K562 (cell line): Measurements from ENCODE around the gene MCIDAS. TPM values are rescaled to one million over a fixed set of nuclear protein-coding genes. Genes with fewer than 3 reads are reported as not detected.

Source experiments
- ATAC-seq: fragments of 200-7000 bp; cut with Tn5 transposase; 3 replicates; pipeline ENCODE4 v1.9.1; 2020; ENCODE audit warnings: moderate library complexity
- BruUV-seq: library from RNA; stranded (reverse); fragments of 400-500 nt; replicated peaks from 2 replicates; lab custom pipeline; 2021; lab: Mats Ljungman, UMichigan
- CTCF ChIA-PET: fragments of 300-600 bp; formaldehyde crosslinking; extraction: SDS; loops from one replicate; lab custom pipeline; 2021; ENCODE audit warnings: low intra/inter-chr PET ratio; lab: Yijun Ruan, JAX
- POLR2A ChIA-PET: fragments of 300-600, 350-650 bp; sonication (Branson Sonifier 250); formaldehyde crosslinking; extraction: SDS; loops from one replicate; lab custom pipeline; 2021; ENCODE audit warnings: antibody characterized with exemption, inconsistent platforms; lab: Yijun Ruan, JAX
- DNase-seq, 4 experiments: peaks; one replicate each; pipeline versions ENCODE4 v3.0.0 to v3.0.0-alpha.2; 2011 to 2018; ENCODE audit warnings: low spot score in 3 of 4, mixed read lengths in 3 of 4; ENCODE audit errors: extremely low read depth in 1 of 4
- FAIRE-seq: peaks from 2 replicates; lab custom pipeline; 2011; peaks lifted over from hg19 to GRCh38; lab: Jason Lieb, UNC
- H2AFZ ChIP-seq: 2 replicates; pipeline ENCODE4 v1.6.0; 2011; ENCODE audit warnings: low read depth, low read length, control low read depth, inconsistent platforms
- H3K27ac ChIP-seq: fragments of 200-600 bp; 3 replicates; pipeline ENCODE4 v1.8.0; 2011; ENCODE audit warnings: low read depth, mild to moderate bottlenecking, control low read depth, inconsistent platforms, low read length, moderate library complexity, mixed read lengths; ENCODE audit errors: extremely low read depth
- H3K27me3 ChIP-seq, 2 experiments: fragments of 300-600 bp in 1 of 2; 2 replicates in 1 of 2; 3 replicates in 1 of 2; pipeline versions ENCODE4 v1.6.0 to v1.8.0; 2011; ENCODE audit warnings: inconsistent platforms in 2 of 2, low read length in 2 of 2, mild to moderate bottlenecking in 1 of 2, mixed read lengths in 1 of 2, moderate library complexity in 1 of 2; ENCODE audit not compliant: control insufficient read depth in 2 of 2, insufficient read depth in 2 of 2
- H3K36me3 ChIP-seq: fragments of 300-600 bp; 3 replicates; pipeline ENCODE4 v1.8.0; 2011; ENCODE audit warnings: mild to moderate bottlenecking, low read length, inconsistent platforms; ENCODE audit not compliant: control insufficient read depth, insufficient read depth
- H3K4me1 ChIP-seq, 2 experiments: fragments of 200-600 bp in 1 of 2; replicated peaks in 1 of 2; 2 replicates in 1 of 2; 3 replicates in 1 of 2; pipeline versions ENCODE4 v1.5.1 to v1.8.0; 2011; ENCODE audit warnings: inconsistent platforms in 2 of 2, low read length in 2 of 2, mild to moderate bottlenecking in 1 of 2, mixed read lengths in 1 of 2, moderate library complexity in 1 of 2; ENCODE audit not compliant: control insufficient read depth in 2 of 2, insufficient read depth in 2 of 2
- H3K4me2 ChIP-seq: 2 replicates; pipeline ENCODE4 v1.6.1; 2011; ENCODE audit warnings: low read length, control low read depth, inconsistent platforms, mixed read lengths; ENCODE audit not compliant: insufficient read depth
- H3K4me3 ChIP-seq: fragments of 200-600 bp; sonication (generic), shearing (Covaris generic); 2 replicates; pipeline ENCODE4 v1.5.1; 2016; ENCODE audit warnings: control low read depth, inconsistent platforms
- H3K79me2 ChIP-seq: fragments of 200-600 bp; 3 replicates; pipeline ENCODE4 v1.8.0; 2011; ENCODE audit warnings: low read length, inconsistent platforms; ENCODE audit not compliant: control insufficient read depth, insufficient read depth
- H3K9ac ChIP-seq, 2 experiments: 2 replicates each; pipeline versions ENCODE4 v1.6.0 to v1.6.1; 2011; ENCODE audit warnings: low read depth in 2 of 2, low read length in 2 of 2, control low read depth in 1 of 2, inconsistent platforms in 1 of 2, mild to moderate bottlenecking in 1 of 2, mixed read lengths in 1 of 2; ENCODE audit not compliant: insufficient read depth in 1 of 2
- H3K9me1 ChIP-seq: one replicate; pipeline ENCODE4 v1.6.0; 2011; ENCODE audit warnings: inconsistent platforms, mild to moderate bottlenecking, low read length, moderate library complexity; ENCODE audit not compliant: control insufficient read depth, insufficient read depth
- H3K9me3 ChIP-seq: replicated peaks from 2 replicates; pipeline ENCODE4 v1.5.1; 2011; ENCODE audit warnings: low read depth, low read length, inconsistent platforms; ENCODE audit not compliant: control insufficient read depth, insufficient read depth
- H4K20me1 ChIP-seq: replicated peaks from 2 replicates; pipeline ENCODE4 v1.6.1; 2011; ENCODE audit warnings: low read length, inconsistent platforms, mixed read lengths; ENCODE audit not compliant: control insufficient read depth, insufficient read depth
- HDAC3 ChIP-seq: fragments of 450-650 bp; IDR thresholded peaks from 2 replicates; pipeline ENCODE4 v1.6.1; 2018; ENCODE audit warnings: borderline replicate concordance, mild to moderate bottlenecking, moderate library complexity; ENCODE audit not compliant: partially characterized antibody
- ID3 ChIP-seq, 2 experiments: fragments of 250-450 bp in 1 of 2; fragments of 450-650 bp in 1 of 2; sonication (Bioruptor Pico) in 1 of 2; IDR thresholded peaks; 2 replicates each; pipeline versions ENCODE4 v1.6.1 to v1.8.0; 2016 to 2021; ENCODE audit warnings: mild to moderate bottlenecking in 2 of 2, moderate library complexity in 2 of 2, missing compliant biosample characterization in 1 of 2, missing genetic modification characterization in 1 of 2
- KDM5B ChIP-seq: fragments of 200-600 bp; sonication (generic); IDR thresholded peaks from 2 replicates; pipeline ENCODE4 v1.6.1; 2012; ENCODE audit warnings: low read depth, mild to moderate bottlenecking, moderate library complexity, low read length, control low read depth, inconsistent platforms; ENCODE audit not compliant: insufficient replicate concordance
- NCOR1 ChIP-seq: fragments of 450-650 bp; IDR thresholded peaks from 2 replicates; pipeline ENCODE4 v1.6.1; 2016; ENCODE audit warnings: mild to moderate bottlenecking, moderate library complexity
- RREB1 ChIP-seq: fragments of 250-450 bp; sonication (Bioruptor Pico); IDR thresholded peaks from 2 replicates; pipeline ENCODE4 v1.4.0; 2020
- ZNF263 ChIP-seq: sonication (generic); formaldehyde crosslinking; IDR thresholded peaks from 2 replicates; pipeline ENCODE4 v1.8.0; 2022; ENCODE audit warnings: mild to moderate bottlenecking, missing genetic modification reagents, borderline replicate concordance
- ZNF512 ChIP-seq: IDR thresholded peaks from 2 replicates; pipeline ENCODE4 v1.6.1; 2016; ENCODE audit warnings: missing genetic modification characterization, missing compliant biosample characterization
- WGBS: fragments of 100-300 bp; shearing (Covaris generic); methylation state at CpG from one replicate; pipeline ENCODE4 v1.1.6; 2016; ENCODE audit warnings: low coverage, mixed read lengths; ENCODE audit not compliant: insufficient coverage; ENCODE audit errors: missing lambda C conversion rate; 5-methylcytosine and 5-hydroxymethylcytosine counted together
- in situ Hi-C: fragments of 300-500 bp; cut with MboI; formaldehyde crosslinking; loops from 4 replicates; pipeline ENCODE4 v1.15.0; 2018; ENCODE audit warnings: inconsistent platforms, mixed read lengths
- intact Hi-C: fragments of 100-400 bp; cut with micrococcal nuclease; formaldehyde crosslinking; loops from 2 replicates; pipeline ENCODE4 v1.14.2; 2022
- polyA plus RNA-seq, 8 experiments: library from polyadenylated mRNA; depleted of rRNA in 4 of 8; stranded (reverse) in 5 of 8; unstranded in 3 of 8; fragments of >200 nt; fragmentation: Nextera tagmentation in 2 of 8; fragmentation: Illumina TruSeq in 1 of 8; extraction: Ambion mirVana in 2 of 8; extraction: Trizol in 1 of 8; gene quantifications; 2 replicates each; pipeline versions ENCODE4 v1.2.1 to v1.2.3, GENCODE V29; 2011 to 2014; ENCODE audit warnings: inconsistent platforms in 1 of 8, missing spikeins in 1 of 8
- total RNA-seq, 7 experiments: library from RNA; depleted of rRNA in 6 of 7; stranded (reverse); fragments of >200 nt in 6 of 7; fragmentation: Illumina TruSeq in 2 of 7; extraction: Trizol in 2 of 7; gene quantifications; 2 replicates each; pipeline versions ENCODE4 v1.2.1 to v1.2.3, GENCODE V29; 2011 to 2021; ENCODE audit warnings: low replicate concordance in 1 of 7

Gene MCIDAS
- total and polyA plus RNA-seq, 9 of the 15 experiments (the other 6 are each of a cell fraction or from before 2014, with no cell fraction given): 0.07 to 1.5 (median 0.69) TPM

- TF ChIP-seq RREB1 (CRISPR knock-in tag) (no peak), KDM5B (no peak)
Observed at GRCh38 chr5:55176176-55176818, 50.8 kb downstream of the MCIDAS start (continued).

GRCh38 chr5:55175781-55176175 is 51.3 kb downstream of the MCIDAS start:
- Histone ChIP-seq H3K4me1 (peaks cover 11 to 27% of the 10 kb centered on the region in 2 experiments), H3K9me3 (no peaks in the 10 kb centered on the region), H3K4me3 (peak overlapping the region; percentile 28; the same call in 1 of the 2 replicates), H3K27ac (no peak overlapping the region), H3K9ac (no peak overlapping the region; a peak in 1 of 4 replicates), H4K20me1 (no peaks in the 10 kb centered on the region), H2AFZ (peak overlapping the region; percentile 89), H3K36me3 (no peaks in the 10 kb centered on the region), H3K79me2 (no peaks in the 10 kb centered on the region), H3K9me1 (no peaks in the 10 kb centered on the region), H3K27me3 (no peaks in the 10 kb centered on the region), H3K4me2 (peak overlapping the region; percentile 77)
- in situ Hi-C loops: loop anchor here (10.0 kb wide), 1 partner anchor 519 kb away; no protein-coding TSS in a partner anchor
- CTCF ChIA-PET: no interaction called here
- intact Hi-C loops: loop anchor here (10.0 kb wide), 2 partner anchors 129 to 1029 kb away; partner anchors contain the start of genes DHX29 and MTREX
- 31% methylated on average over 7 of the region's 7 CpGs for WGBS
- POLR2A ChIA-PET: interaction anchor here (0.9 kb wide), 3 partner anchors 12 to 16 kb away, joined by 3 read pairs; partner anchors contain the start of gene GPX8
- ATAC-seq: no peak
- BruUV-seq: no TSS peak
- no peak for DNase-seq
- no peak for FAIRE-seq
- TF ChIP-seq ZNF512 (tag) (peak; percentile 42; the same call in 1 of the 2 replicates), ID3 (CRISPR knock-in tag; IDR thresholded peaks at IDR 0.05) (no peak), ID3 (tag; IDR thresholded peaks at IDR 0.05) (no peak), ZNF263 (no peak), HDAC3 (no peak), NCOR1 (no peak)
